Ovary (tissue), 9 donors: ENCODE data around the gene ITGA6. TPM values are rescaled to one million over a fixed set of nuclear protein-coding genes. Genes with fewer than 3 reads are reported as not detected.

ENCODE experiments used
- DNase-seq, 5 donors: peaks; one replicate each; pipeline ENCODE4 v3.0.0-alpha.2; 2019 to 2020
- H3K27ac ChIP-seq, 2 donors: fragments of 200-600 bp; one replicate each; pipeline versions ENCODE4 v1.5.1 to v1.8.0; 2019 to 2022
- H3K27me3 ChIP-seq: fragments of 200-600 bp; one replicate; pipeline ENCODE4 v1.8.0; 2022
- H3K36me3 ChIP-seq: fragments of 200-600 bp; sonication (generic); one replicate; pipeline ENCODE4 v1.5.1; 2019
- H3K4me1 ChIP-seq: one replicate; pipeline ENCODE4 v1.8.1; 2013; ENCODE audit warnings: mild to moderate bottlenecking, moderate library complexity; ENCODE audit not compliant: insufficient read depth
- H3K4me3 ChIP-seq: fragments of 200-600 bp; sonication (generic); one replicate; pipeline ENCODE4 v1.5.1; 2017
- H3K9me3 ChIP-seq, 2 donors: fragments of 200-600 bp in 1 of 2; sonication (generic) in 1 of 2; one replicate each; pipeline versions ENCODE4 v1.5.1 to v1.8.1; 2013 to 2019; ENCODE audit warnings: mild to moderate bottlenecking in 1 of 2, moderate library complexity in 1 of 2
- CTCF ChIP-seq, 3 donors: fragments of 450-650 bp in 2 of 3; fragments of 200-600 bp in 1 of 3; IDR thresholded peaks; one replicate each; pipeline versions ENCODE4 v1.5.1 to v1.8.0; 2016 to 2022; ENCODE audit warnings: antibody characterized with exemption in 3 of 3, mild to moderate bottlenecking in 1 of 3
- EP300 ChIP-seq: sonication (generic); formaldehyde crosslinking; IDR thresholded peaks from one replicate; pipeline ENCODE4 v1.6.1; 2017; ENCODE audit warnings: antibody characterized with exemption
- POLR2A ChIP-seq: fragments of 450-650 bp; IDR thresholded peaks from one replicate; pipeline ENCODE4 v1.6.1; 2017; ENCODE audit warnings: antibody characterized with exemption, mild to moderate bottlenecking, moderate library complexity
- WGBS, 3 donors: extraction: QIAGEN DNeasy Blood & Tissue Kit in 1 of 3; methylation state at CpG; one replicate each; pipeline versions ENCODE4 v1.1.5 to v1.1.7; 2013 to 2017; 5-methylcytosine and 5-hydroxymethylcytosine counted together
- intact Hi-C, 4 donors: fragments of 100-400 bp; cut with DNase I; formaldehyde crosslinking; loops; one replicate each; pipeline versions ENCODE4 v1.11.0 to v1.15.1; 2022 to 2023
- polyA plus RNA-seq, 2 donors: library from polyadenylated mRNA; stranded (reverse); fragments of 200-250 nt in 1 of 2; fragments of 350-450 nt in 1 of 2; fragmentation: Illumina TruSeq in 1 of 2; extraction: RNeasy Lipid Tissue Mini Kit (QIAGEN cat#74804) in 1 of 2; gene quantifications; one replicate each; pipeline ENCODE4 v1.2.3, GENCODE V29; 2013 to 2014
- total RNA-seq, 7 donors: library from RNA; depleted of rRNA in 2 of 7; stranded (reverse); fragments of >200 nt in 2 of 7; fragmentation: NEBNext Ultra II Directional in 3 of 7; extraction: Animal tissue kit (Norgen Biotek cat#: 25700) in 3 of 7; gene quantifications; one replicate each; pipeline versions ENCODE4 v1.1.0 to v1.2.4, GENCODE V29; 2016 to 2023
- donor health status: DM: no; HTN: no; CAD: no; lungs with moderate emphysema.
- donor health status: DM: no; HTN: no; CAD: no.
- donor health status: Bipolar disorder and iron deficiency.
- donor health status: DM: yes; HTN: yes; CAD: no.
- donor health status: DM: no; HTN: no; CAD: no.
- donor health status: DM: yes; HTN: yes; CAD: no.

The ITGA6 gene
- total and polyA plus RNA-seq, 9 donors = 8.4 to 51.6 (median 19.0) TPM

- Histone ChIP-seq H3K27ac (no peak overlapping the region), H3K36me3 (no peaks in the 10 kb centered on the region), H3K27me3 (no peaks in the 10 kb centered on the region), H3K9me3 (no peaks in the 10 kb centered on the region), H3K4me3 (no peak overlapping the region), H3K4me1 (no peaks in the 10 kb centered on the region)
- 77 to 83% (median 80%) methylated on average over 8 of the region's 8 CpGs for WGBS, 3 donors
- TF ChIP-seq CTCF (IDR thresholded peaks at IDR 0.05) (no peak), POLR2A (no peak), EP300 (no peak)
- DNase-seq = no peak
- intact Hi-C loops = no loop called here
Measured at GRCh38 chr2:172438741-172439508, 11.5 kb downstream of the ITGA6 start.

- no peak for DNase-seq
- Histone ChIP-seq H3K4me1 (no peaks in the 10 kb centered on the region), H3K27ac (no peak overlapping the region), H3K9me3 (no peaks in the 10 kb centered on the region), H3K36me3 (no peaks in the 10 kb centered on the region), H3K4me3 (no peak overlapping the region), H3K27me3 (no peaks in the 10 kb centered on the region)
- intact Hi-C loops = no loop called here
- WGBS, 3 donors = 92 to 97% (median 96%) methylated on average over 2 of the region's 2 CpGs
- TF ChIP-seq CTCF (IDR thresholded peaks at IDR 0.05) (no peak), EP300 (no peak), POLR2A (no peak)
Measured at GRCh38 chr2:172439509-172439860, 12.1 kb downstream of the ITGA6 start.

GRCh38 chr2:172439911-172440310 lies 12.5 kb downstream of the ITGA6 start:
- Histone ChIP-seq H3K4me1 (no peaks in the 10 kb centered on the region), H3K9me3 (no peaks in the 10 kb centered on the region), H3K36me3 (no peaks in the 10 kb centered on the region), H3K27ac (no peak overlapping the region), H3K27me3 (no peaks in the 10 kb centered on the region), H3K4me3 (no peak overlapping the region)
- TF ChIP-seq POLR2A (no peak), EP300 (no peak), CTCF (IDR thresholded peaks at IDR 0.05) (no peak)
- 83 to 88% (median 85%) methylated on average over 1 of the region's 1 CpG for WGBS, 3 donors
- intact Hi-C loops = no loop called here
- DNase-seq = no peak

GRCh38 chr2:172440795-172441194 lies 13.4 kb downstream of the ITGA6 start:
- Histone ChIP-seq H3K4me3 (no peak overlapping the region), H3K36me3 (no peaks in the 10 kb centered on the region), H3K27ac (no peak overlapping the region), H3K9me3 (no peaks in the 10 kb centered on the region), H3K27me3 (no peaks in the 10 kb centered on the region), H3K4me1 (peaks cover 2% of the 10 kb centered on the region)
- TF ChIP-seq POLR2A = no peak
- intact Hi-C loops = no loop called here
- 90 to 92% (median 91%) methylated on average over 1 of the region's 1 CpG for WGBS, 3 donors
- DNase-seq = no peak

GRCh38 chr2:172442072-172442895 lies 14.9 kb downstream of the ITGA6 start:
- H3K27me3 ChIP-seq = no peaks in the 10 kb centered on the region
- intact Hi-C loops = no loop called here
- H3K27ac ChIP-seq = no peak overlapping the region
- no peaks in the 10 kb centered on the region for H3K9me3 ChIP-seq
- H3K4me3 ChIP-seq = no peak overlapping the region
- WGBS, 3 donors = 72 to 78% (median 75%) methylated on average over 10 of the region's 10 CpGs
- DNase-seq = no peak
- TF ChIP-seq POLR2A (no peak), EP300 (no peak), CTCF (IDR thresholded peaks at IDR 0.05) (no peak)
- no peaks in the 10 kb centered on the region for H3K36me3 ChIP-seq
- H3K4me1 ChIP-seq = peaks cover 3% of the 10 kb centered on the region
